ENCODE data around the gene C16orf78. TPM values are rescaled to one million over a fixed set of nuclear protein-coding genes. Genes with fewer than 3 reads are reported as not detected.

C16orf78 gene
- total RNA-seq, 1 experiment from 2014 or later: not detected

- CTCF ChIA-PET: no interaction called here
Observed at GRCh38 chr16:49396206-49396720, 22.7 kb downstream of the C16orf78 start.

More at GRCh38 chr16:49396206-49396720, 22.7 kb downstream of the C16orf78 start:
- Mint-ChIP-seq H3K27ac (no peak overlapping the region), H3K27me3 (ENCODE audit: low read depth) (peaks cover 3% of the 10 kb centered on the region; the same call in 1 of the 2 replicates), H3K4me3 (no peak overlapping the region), H3K4me1 (peaks cover 6% of the 10 kb centered on the region), H3K9me3 (no peaks in the 10 kb centered on the region), H3K36me3 (no peaks in the 10 kb centered on the region)
- no peak for DNase-seq (ENCODE audit: low spot score)
- TF ChIP-seq, protein P1, sequence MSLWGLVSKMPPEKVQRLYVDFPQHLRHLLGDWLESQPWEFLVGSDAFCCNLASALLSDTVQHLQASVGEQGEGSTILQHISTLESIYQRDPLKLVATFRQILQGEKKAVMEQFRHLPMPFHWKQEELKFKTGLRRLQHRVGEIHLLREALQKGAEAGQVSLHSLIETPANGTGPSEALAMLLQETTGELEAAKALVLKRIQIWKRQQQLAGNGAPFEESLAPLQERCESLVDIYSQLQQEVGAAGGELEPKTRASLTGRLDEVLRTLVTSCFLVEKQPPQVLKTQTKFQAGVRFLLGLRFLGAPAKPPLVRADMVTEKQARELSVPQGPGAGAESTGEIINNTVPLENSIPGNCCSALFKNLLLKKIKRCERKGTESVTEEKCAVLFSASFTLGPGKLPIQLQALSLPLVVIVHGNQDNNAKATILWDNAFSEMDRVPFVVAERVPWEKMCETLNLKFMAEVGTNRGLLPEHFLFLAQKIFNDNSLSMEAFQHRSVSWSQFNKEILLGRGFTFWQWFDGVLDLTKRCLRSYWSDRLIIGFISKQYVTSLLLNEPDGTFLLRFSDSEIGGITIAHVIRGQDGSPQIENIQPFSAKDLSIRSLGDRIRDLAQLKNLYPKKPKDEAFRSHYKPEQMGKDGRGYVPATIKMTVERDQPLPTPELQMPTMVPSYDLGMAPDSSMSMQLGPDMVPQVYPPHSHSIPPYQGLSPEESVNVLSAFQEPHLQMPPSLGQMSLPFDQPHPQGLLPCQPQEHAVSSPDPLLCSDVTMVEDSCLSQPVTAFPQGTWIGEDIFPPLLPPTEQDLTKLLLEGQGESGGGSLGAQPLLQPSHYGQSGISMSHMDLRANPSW (CRISPR knock-in tag; conservative IDR thresholded peaks at IDR 0.05; ENCODE audit: low read depth): no peak
- TF ChIP-seq ATF6 (CRISPR knock-in tag; IDR thresholded peaks at IDR 0.05) (no peak), HMGA2 (CRISPR knock-in tag; IDR thresholded peaks at IDR 0.05) (no peak), OVOL2 (CRISPR knock-in tag; IDR thresholded peaks at IDR 0.05; ENCODE audit: borderline replicate concordance) (no peak), ESRRA (CRISPR knock-in tag; IDR thresholded peaks at IDR 0.05; ENCODE audit: borderline replicate concordance) (no peak), ZNF396 (CRISPR knock-in tag; IDR thresholded peaks at IDR 0.05; ENCODE audit: borderline replicate concordance) (no peak), NFYB (CRISPR knock-in tag; conservative IDR thresholded peaks at IDR 0.05; ENCODE audit: low read depth) (no peak), FOXJ3 (CRISPR knock-in tag; IDR thresholded peaks at IDR 0.05; ENCODE audit: borderline replicate concordance) (no peak), ZNF416 (CRISPR knock-in tag; IDR thresholded peaks at IDR 0.05) (no peak), JAZF1 (CRISPR knock-in tag; IDR thresholded peaks at IDR 0.05) (no peak), SMAD3 (CRISPR knock-in tag; IDR thresholded peaks at IDR 0.05; ENCODE audit: borderline replicate concordance) (no peak), TP53 (CRISPR knock-in tag; IDR thresholded peaks at IDR 0.05) (no peak), ZMAT4 (CRISPR knock-in tag; IDR thresholded peaks at IDR 0.05) (no peak), SMAD4 (CRISPR knock-in tag; IDR thresholded peaks at IDR 0.05) (no peak), CREM (CRISPR knock-in tag; IDR thresholded peaks at IDR 0.05) (no peak)
- TF ChIP-seq, protein P2, sequence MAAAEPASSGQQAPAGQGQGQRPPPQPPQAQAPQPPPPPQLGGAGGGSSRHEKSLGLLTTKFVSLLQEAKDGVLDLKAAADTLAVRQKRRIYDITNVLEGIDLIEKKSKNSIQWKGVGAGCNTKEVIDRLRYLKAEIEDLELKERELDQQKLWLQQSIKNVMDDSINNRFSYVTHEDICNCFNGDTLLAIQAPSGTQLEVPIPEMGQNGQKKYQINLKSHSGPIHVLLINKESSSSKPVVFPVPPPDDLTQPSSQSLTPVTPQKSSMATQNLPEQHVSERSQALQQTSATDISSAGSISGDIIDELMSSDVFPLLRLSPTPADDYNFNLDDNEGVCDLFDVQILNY (CRISPR knock-in tag; IDR thresholded peaks at IDR 0.05): no peak
- TF ChIP-seq, protein P3, sequence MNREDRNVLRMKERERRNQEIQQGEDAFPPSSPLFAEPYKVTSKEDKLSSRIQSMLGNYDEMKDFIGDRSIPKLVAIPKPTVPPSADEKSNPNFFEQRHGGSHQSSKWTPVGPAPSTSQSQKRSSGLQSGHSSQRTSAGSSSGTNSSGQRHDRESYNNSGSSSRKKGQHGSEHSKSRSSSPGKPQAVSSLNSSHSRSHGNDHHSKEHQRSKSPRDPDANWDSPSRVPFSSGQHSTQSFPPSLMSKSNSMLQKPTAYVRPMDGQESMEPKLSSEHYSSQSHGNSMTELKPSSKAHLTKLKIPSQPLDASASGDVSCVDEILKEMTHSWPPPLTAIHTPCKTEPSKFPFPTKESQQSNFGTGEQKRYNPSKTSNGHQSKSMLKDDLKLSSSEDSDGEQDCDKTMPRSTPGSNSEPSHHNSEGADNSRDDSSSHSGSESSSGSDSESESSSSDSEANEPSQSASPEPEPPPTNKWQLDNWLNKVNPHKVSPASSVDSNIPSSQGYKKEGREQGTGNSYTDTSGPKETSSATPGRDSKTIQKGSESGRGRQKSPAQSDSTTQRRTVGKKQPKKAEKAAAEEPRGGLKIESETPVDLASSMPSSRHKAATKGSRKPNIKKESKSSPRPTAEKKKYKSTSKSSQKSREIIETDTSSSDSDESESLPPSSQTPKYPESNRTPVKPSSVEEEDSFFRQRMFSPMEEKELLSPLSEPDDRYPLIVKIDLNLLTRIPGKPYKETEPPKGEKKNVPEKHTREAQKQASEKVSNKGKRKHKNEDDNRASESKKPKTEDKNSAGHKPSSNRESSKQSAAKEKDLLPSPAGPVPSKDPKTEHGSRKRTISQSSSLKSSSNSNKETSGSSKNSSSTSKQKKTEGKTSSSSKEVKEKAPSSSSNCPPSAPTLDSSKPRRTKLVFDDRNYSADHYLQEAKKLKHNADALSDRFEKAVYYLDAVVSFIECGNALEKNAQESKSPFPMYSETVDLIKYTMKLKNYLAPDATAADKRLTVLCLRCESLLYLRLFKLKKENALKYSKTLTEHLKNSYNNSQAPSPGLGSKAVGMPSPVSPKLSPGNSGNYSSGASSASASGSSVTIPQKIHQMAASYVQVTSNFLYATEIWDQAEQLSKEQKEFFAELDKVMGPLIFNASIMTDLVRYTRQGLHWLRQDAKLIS (CRISPR knock-in tag; IDR thresholded peaks at IDR 0.05; ENCODE audit: borderline replicate concordance): no peak
- no peak for ATAC-seq
- POLR2A ChIA-PET: no interaction called here

All from WTC11 (cell line).